Measurements from ENCODE around the gene TRIM44. TPM values are rescaled to one million over a fixed set of nuclear protein-coding genes. Genes with fewer than 3 reads are reported as not detected.

The TRIM44 gene
- polyA plus RNA-seq, 1 experiment, result 62.0 TPM

DNA sequence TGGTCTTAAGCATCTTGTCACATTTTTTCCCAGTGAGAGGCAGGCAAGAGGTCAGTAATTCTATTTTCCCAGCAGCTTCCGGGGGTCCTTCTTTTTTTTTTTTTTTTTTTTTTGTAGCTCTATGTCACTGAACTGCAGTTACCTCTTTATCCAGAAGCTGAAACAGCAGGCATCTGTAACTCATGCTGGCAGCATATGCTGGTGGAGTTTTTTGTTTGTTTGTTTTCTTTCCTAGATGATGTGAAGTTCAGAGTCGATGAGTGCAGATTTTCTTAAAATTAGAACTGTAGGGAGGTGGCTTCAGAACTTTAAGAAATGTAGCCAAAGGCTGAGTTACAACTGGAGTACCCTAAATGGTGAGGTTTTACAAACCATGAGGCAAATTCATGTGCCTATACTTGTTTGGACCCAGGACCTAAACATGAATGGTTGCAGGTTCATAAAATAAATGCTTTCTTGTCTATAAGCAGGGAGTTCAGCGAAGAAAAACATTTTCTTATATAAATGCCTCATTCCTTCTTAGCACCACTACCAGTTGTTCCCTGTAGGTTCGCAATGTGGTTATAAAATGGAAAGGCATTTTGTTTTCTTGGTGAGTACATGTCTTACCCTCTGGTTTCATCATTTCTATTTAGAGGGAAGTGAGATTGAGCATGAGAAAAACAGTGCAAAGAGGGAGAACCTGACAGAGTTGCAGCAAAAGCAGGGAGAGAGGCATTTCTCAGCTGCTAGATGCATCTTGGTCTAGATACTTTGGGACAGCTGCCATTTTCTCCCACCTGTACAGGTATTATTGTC, 84.0 kb downstream of the TRIM44 start:
- Histone ChIP-seq H3K36me3 (ENCODE audit: control insufficient read depth, insufficient read depth, low read length) (no peaks in the 10 kb centered on the region), H3K27me3 (ENCODE audit: control insufficient read depth, insufficient read depth, low read length) (no peaks in the 10 kb centered on the region), H3K4me3 (ENCODE audit: low read depth, low read length) (no peak overlapping the region)
- CTCF ChIA-PET, result interaction anchor here (0.7 kb wide), 1 partner anchor 65 kb away, joined by 3 read pairs; no protein-coding TSS in a partner anchor
- POLR2A ChIA-PET, result no interaction called here
- TF ChIP-seq, protein P1, sequence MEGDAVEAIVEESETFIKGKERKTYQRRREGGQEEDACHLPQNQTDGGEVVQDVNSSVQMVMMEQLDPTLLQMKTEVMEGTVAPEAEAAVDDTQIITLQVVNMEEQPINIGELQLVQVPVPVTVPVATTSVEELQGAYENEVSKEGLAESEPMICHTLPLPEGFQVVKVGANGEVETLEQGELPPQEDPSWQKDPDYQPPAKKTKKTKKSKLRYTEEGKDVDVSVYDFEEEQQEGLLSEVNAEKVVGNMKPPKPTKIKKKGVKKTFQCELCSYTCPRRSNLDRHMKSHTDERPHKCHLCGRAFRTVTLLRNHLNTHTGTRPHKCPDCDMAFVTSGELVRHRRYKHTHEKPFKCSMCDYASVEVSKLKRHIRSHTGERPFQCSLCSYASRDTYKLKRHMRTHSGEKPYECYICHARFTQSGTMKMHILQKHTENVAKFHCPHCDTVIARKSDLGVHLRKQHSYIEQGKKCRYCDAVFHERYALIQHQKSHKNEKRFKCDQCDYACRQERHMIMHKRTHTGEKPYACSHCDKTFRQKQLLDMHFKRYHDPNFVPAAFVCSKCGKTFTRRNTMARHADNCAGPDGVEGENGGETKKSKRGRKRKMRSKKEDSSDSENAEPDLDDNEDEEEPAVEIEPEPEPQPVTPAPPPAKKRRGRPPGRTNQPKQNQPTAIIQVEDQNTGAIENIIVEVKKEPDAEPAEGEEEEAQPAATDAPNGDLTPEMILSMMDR (IDR thresholded peaks at IDR 0.05; ENCODE audit: insufficient read depth, low read depth, low read length), result no peak
- no peak for DNase-seq (ENCODE audit: low read depth)

DNA sequence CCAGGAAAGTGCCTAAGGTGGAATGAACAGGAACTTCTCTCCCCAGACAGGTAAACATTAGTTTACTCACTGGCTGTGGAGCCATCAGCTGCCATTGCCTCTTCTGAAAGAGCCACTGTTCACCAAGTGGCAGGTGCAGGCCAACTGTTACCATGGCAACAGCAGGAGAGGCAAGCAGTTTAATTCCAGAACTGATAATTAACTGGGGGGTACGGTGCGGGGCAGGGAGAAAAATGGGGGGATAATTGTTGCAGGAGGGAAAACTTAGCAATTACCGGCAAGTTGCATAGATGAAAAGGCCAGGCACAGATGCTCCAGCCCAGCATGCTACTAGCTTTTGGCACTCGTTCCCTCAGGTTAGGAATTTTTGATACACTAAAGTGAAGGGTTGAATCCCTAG, 85.1 kb downstream of the TRIM44 start:
- Histone ChIP-seq H3K36me3 (ENCODE audit: control insufficient read depth, insufficient read depth, low read length) (no peaks in the 10 kb centered on the region), H3K27me3 (ENCODE audit: control insufficient read depth, insufficient read depth, low read length) (no peaks in the 10 kb centered on the region), H3K4me3 (ENCODE audit: low read depth, low read length) (no peak overlapping the region)
- TF ChIP-seq, protein P1 (IDR thresholded peaks at IDR 0.05; ENCODE audit: insufficient read depth, low read depth, low read length), result no peak
- CTCF ChIA-PET, result no interaction called here
- POLR2A ChIA-PET, result no interaction called here
- no peak for DNase-seq (ENCODE audit: low read depth)

DNA sequence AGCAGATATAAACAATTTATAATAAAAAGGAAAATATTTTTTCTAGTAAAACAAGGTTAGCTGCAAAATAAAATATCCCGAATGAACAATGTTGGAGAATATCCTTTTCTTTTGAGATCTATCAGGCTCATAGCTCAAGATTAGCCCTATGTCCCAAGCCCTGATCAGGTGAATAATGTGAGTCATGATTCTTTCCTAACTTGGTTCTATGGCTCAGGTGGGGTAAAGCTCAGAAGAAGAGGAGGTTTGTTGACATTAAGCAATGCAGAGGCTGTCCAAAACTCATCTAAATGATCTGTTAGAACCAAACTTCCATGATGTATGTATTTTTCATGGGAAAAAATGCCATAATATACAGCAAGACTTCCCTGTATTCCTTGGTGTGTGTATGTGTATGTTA, 86.1 kb downstream of the TRIM44 start:
- H3K4me3 ChIP-seq (ENCODE audit: low read depth, low read length), result no peak overlapping the region
- no peak for DNase-seq (ENCODE audit: low read depth)
- CTCF ChIA-PET, result no interaction called here
- TF ChIP-seq, protein P1 (IDR thresholded peaks at IDR 0.05; ENCODE audit: insufficient read depth, low read depth, low read length), result no peak
- POLR2A ChIA-PET, result no interaction called here
- H3K36me3 ChIP-seq (ENCODE audit: control insufficient read depth, insufficient read depth, low read length), result no peaks in the 10 kb centered on the region
- H3K27me3 ChIP-seq (ENCODE audit: control insufficient read depth, insufficient read depth, low read length), result no peaks in the 10 kb centered on the region

DNA sequence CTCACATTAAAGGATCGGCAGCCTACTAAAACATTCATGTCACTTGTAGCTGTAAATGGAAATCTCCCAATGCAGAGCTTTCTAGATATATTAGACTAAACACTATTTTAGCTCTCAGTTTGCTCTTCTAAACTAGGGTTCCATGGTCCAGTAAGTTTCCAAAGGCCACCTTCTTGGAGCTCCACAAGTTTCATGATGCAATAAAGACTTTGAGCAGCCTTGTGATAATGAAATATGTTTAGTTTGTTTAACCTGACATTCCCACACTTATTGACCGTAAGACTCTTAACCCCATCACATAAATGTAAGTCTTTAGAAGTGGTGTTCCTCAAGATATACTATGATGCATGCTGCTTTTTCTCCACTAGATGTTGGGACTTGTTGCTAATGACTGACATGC, 87.7 kb downstream of the TRIM44 start:
- TF ChIP-seq, protein P1 (IDR thresholded peaks at IDR 0.05; ENCODE audit: insufficient read depth, low read depth, low read length), result no peak
- CTCF ChIA-PET, result no interaction called here
- Histone ChIP-seq H3K36me3 (ENCODE audit: control insufficient read depth, insufficient read depth, low read length) (no peaks in the 10 kb centered on the region), H3K27me3 (ENCODE audit: control insufficient read depth, insufficient read depth, low read length) (no peaks in the 10 kb centered on the region), H3K4me3 (ENCODE audit: low read depth, low read length) (no peak overlapping the region)
- DNase-seq (ENCODE audit: low read depth), result no peak
- POLR2A ChIA-PET, result no interaction called here

GRCh38 chr11:35750981-35751663, 88.5 kb downstream of the TRIM44 start:
- Histone ChIP-seq H3K36me3 (ENCODE audit: control insufficient read depth, insufficient read depth, low read length) (no peaks in the 10 kb centered on the region), H3K4me3 (ENCODE audit: low read depth, low read length) (no peak overlapping the region), H3K27me3 (ENCODE audit: control insufficient read depth, insufficient read depth, low read length) (no peaks in the 10 kb centered on the region)
- DNase-seq (ENCODE audit: low read depth), result no peak
- TF ChIP-seq, protein P1 (IDR thresholded peaks at IDR 0.05; ENCODE audit: insufficient read depth, low read depth, low read length), result no peak
- ChIA-PET CTCF (interaction anchor here (1.0 kb wide), 1 partner anchor 71 kb away, joined by 3 read pairs; no protein-coding TSS in a partner anchor), POLR2A (no interaction called here)
